H1 (cell line): ENCODE measurements around the gene AGAP1. TPM values are rescaled to one million over a fixed set of nuclear protein-coding genes. Genes with fewer than 3 reads are reported as not detected.

Experiments used
- BRCA1 ChIP-seq: IDR thresholded peaks from 2 replicates; pipeline ENCODE4 v1.6.1; 2012; ENCODE audit warnings: low read depth, low read length, improper control_type of control experiment
- CBX8 ChIP-seq: fragments of 300-800, 300-1000 bp; sonication (generic); IDR thresholded peaks from 2 replicates; pipeline ENCODE4 v1.7.1; 2016; ENCODE audit warnings: low read depth, low read length, borderline replicate concordance
- EP300 ChIP-seq, 2 experiments: IDR thresholded peaks; 1 replicate in 1 of 2; 2 replicates in 1 of 2; pipeline ENCODE4 v1.6.1; 2011 to 2012; ENCODE audit warnings: low read depth in 2 of 2, low read length in 2 of 2, mild to moderate bottlenecking in 2 of 2, borderline replicate concordance in 1 of 2, inconsistent platforms in 1 of 2, moderate library complexity in 1 of 2
- FOSL1 ChIP-seq: IDR thresholded peaks from 2 replicates; pipeline ENCODE4 v1.6.1; 2011; ENCODE audit warnings: mild to moderate bottlenecking, low read depth, low read length, moderate library complexity; ENCODE audit not compliant: insufficient read depth
- RAD21 ChIP-seq, 2 experiments: IDR thresholded peaks in 1 of 2; conservative IDR thresholded peaks in 1 of 2; 2 replicates each; pipeline ENCODE4 v1.6.1; 2011; ENCODE audit warnings: low read depth in 2 of 2, low read length in 2 of 2, improper control_type of control experiment in 1 of 2, inconsistent platforms in 1 of 2, mild to moderate bottlenecking in 1 of 2, moderate library complexity in 1 of 2
- RBBP5 ChIP-seq: IDR thresholded peaks from 2 replicates; pipeline ENCODE4 v1.7.1; 2012; ENCODE audit warnings: low read depth, mild to moderate bottlenecking, inconsistent platforms, low read length, moderate library complexity, borderline replicate concordance
- SIN3A ChIP-seq, 2 experiments: IDR thresholded peaks in 1 of 2; conservative IDR thresholded peaks in 1 of 2; 2 replicates each; pipeline ENCODE4 v1.6.1; 2011 to 2012; ENCODE audit warnings: low read length in 2 of 2, improper control_type of control experiment in 1 of 2, low read depth in 1 of 2, mild to moderate bottlenecking in 1 of 2
- polyA plus RNA-seq, 7 experiments: library from polyadenylated mRNA; depleted of rRNA in 3 of 7; stranded (reverse) in 5 of 7; unstranded in 2 of 7; fragments of >200 nt in 5 of 7; fragments of 200-250 nt in 2 of 7; gene quantifications; 1 replicate in 5 of 7; 2 replicates in 1 of 7; 4 replicates in 1 of 7; pipeline versions ENCODE4 v1.2.1 to v1.2.3, GENCODE V29; 2011 to 2013; ENCODE audit warnings: missing spikeins in 2 of 7, mixed read lengths in 2 of 7
- total RNA-seq: library from RNA; stranded (reverse); fragmentation: NEBNext Ultra II Directional; extraction: Animal tissue kit (Norgen Biotek cat#: 25700); gene quantifications from 2 replicates; pipeline ENCODE4 v1.2.1, GENCODE V29; 2021
- TF ChIP-seq, protein P1 (sequence below): fragments of 300-600 bp; sonication (generic); IDR thresholded peaks from 2 replicates; pipeline ENCODE4 v1.7.1; 2012; ENCODE audit warnings: low read length, moderate library complexity, mild to moderate bottlenecking, inconsistent platforms; ENCODE audit not compliant: insufficient replicate concordance

Gene AGAP1
- total and polyA plus RNA-seq, 2 of the 8 experiments (the other 6 are each of a cell fraction or from before 2014, with no cell fraction given): 18.1 to 39.4 TPM

DNA sequence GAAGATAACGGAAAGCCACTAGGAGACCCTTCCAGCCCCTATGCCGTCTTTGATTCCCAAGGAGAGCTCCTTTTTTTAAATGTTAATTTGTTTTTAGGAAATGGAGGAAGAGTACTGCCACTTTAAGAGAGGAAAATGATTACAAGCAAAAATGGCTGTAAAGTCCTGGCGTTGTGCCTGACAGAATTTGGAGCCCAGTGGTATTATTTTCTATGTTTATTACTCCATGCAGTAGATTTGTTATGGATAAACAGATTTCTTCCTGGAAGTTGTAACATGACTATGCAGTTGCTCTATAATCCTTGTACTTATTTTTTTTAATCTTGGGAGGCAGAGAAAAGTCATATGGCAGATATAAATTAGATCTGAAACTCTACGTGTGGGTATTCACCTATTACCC, 533.0 kb downstream of the AGAP1 start (continued):
- TF ChIP-seq, protein P1, sequence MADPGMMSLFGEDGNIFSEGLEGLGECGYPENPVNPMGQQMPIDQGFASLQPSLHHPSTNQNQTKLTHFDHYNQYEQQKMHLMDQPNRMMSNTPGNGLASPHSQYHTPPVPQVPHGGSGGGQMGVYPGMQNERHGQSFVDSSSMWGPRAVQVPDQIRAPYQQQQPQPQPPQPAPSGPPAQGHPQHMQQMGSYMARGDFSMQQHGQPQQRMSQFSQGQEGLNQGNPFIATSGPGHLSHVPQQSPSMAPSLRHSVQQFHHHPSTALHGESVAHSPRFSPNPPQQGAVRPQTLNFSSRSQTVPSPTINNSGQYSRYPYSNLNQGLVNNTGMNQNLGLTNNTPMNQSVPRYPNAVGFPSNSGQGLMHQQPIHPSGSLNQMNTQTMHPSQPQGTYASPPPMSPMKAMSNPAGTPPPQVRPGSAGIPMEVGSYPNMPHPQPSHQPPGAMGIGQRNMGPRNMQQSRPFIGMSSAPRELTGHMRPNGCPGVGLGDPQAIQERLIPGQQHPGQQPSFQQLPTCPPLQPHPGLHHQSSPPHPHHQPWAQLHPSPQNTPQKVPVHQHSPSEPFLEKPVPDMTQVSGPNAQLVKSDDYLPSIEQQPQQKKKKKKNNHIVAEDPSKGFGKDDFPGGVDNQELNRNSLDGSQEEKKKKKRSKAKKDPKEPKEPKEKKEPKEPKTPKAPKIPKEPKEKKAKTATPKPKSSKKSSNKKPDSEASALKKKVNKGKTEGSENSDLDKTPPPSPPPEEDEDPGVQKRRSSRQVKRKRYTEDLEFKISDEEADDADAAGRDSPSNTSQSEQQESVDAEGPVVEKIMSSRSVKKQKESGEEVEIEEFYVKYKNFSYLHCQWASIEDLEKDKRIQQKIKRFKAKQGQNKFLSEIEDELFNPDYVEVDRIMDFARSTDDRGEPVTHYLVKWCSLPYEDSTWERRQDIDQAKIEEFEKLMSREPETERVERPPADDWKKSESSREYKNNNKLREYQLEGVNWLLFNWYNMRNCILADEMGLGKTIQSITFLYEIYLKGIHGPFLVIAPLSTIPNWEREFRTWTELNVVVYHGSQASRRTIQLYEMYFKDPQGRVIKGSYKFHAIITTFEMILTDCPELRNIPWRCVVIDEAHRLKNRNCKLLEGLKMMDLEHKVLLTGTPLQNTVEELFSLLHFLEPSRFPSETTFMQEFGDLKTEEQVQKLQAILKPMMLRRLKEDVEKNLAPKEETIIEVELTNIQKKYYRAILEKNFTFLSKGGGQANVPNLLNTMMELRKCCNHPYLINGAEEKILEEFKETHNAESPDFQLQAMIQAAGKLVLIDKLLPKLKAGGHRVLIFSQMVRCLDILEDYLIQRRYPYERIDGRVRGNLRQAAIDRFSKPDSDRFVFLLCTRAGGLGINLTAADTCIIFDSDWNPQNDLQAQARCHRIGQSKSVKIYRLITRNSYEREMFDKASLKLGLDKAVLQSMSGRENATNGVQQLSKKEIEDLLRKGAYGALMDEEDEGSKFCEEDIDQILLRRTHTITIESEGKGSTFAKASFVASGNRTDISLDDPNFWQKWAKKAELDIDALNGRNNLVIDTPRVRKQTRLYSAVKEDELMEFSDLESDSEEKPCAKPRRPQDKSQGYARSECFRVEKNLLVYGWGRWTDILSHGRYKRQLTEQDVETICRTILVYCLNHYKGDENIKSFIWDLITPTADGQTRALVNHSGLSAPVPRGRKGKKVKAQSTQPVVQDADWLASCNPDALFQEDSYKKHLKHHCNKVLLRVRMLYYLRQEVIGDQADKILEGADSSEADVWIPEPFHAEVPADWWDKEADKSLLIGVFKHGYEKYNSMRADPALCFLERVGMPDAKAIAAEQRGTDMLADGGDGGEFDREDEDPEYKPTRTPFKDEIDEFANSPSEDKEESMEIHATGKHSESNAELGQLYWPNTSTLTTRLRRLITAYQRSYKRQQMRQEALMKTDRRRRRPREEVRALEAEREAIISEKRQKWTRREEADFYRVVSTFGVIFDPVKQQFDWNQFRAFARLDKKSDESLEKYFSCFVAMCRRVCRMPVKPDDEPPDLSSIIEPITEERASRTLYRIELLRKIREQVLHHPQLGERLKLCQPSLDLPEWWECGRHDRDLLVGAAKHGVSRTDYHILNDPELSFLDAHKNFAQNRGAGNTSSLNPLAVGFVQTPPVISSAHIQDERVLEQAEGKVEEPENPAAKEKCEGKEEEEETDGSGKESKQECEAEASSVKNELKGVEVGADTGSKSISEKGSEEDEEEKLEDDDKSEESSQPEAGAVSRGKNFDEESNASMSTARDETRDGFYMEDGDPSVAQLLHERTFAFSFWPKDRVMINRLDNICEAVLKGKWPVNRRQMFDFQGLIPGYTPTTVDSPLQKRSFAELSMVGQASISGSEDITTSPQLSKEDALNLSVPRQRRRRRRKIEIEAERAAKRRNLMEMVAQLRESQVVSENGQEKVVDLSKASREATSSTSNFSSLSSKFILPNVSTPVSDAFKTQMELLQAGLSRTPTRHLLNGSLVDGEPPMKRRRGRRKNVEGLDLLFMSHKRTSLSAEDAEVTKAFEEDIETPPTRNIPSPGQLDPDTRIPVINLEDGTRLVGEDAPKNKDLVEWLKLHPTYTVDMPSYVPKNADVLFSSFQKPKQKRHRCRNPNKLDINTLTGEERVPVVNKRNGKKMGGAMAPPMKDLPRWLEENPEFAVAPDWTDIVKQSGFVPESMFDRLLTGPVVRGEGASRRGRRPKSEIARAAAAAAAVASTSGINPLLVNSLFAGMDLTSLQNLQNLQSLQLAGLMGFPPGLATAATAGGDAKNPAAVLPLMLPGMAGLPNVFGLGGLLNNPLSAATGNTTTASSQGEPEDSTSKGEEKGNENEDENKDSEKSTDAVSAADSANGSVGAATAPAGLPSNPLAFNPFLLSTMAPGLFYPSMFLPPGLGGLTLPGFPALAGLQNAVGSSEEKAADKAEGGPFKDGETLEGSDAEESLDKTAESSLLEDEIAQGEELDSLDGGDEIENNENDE: no peak
- TF ChIP-seq SIN3A (conservative IDR thresholded peaks at IDR 0.05 in 1 of 2, IDR thresholded peaks at IDR 0.05 in 1 of 2; ENCODE audit: low read depth in 1 of 2, low read length in 2 of 2) (no peak), EP300 (IDR thresholded peaks at IDR 0.05; ENCODE audit: borderline replicate concordance in 1 of 2, low read depth in 2 of 2, low read length in 2 of 2) (no peak), CBX8 (no peak), FOSL1 (no peak), RBBP5 (no peak), RAD21 (IDR thresholded peaks at IDR 0.05 in 1 of 2, conservative IDR thresholded peaks at IDR 0.05 in 1 of 2; ENCODE audit: low read depth in 2 of 2, low read length in 2 of 2) (no peak), BRCA1 (no peak)
